ENCODE results near the gene OR4D2.

- TF ChIP-seq SP1 (IDR thresholded peaks at IDR 0.05) (no peak), TARDBP (IDR thresholded peaks at IDR 0.05) (no peak), BHLHE40 (IDR thresholded peaks at IDR 0.05; ENCODE audit: borderline replicate concordance) (no peak), FOXA1 (IDR thresholded peaks at IDR 0.05) (no peak), SUZ12 (IDR thresholded peaks at IDR 0.05) (no peak), NFRKB (IDR thresholded peaks at IDR 0.05) (no peak), ZNF384 (IDR thresholded peaks at IDR 0.05) (no peak), FOXK2 (IDR thresholded peaks at IDR 0.05) (no peak)
These were observed 52.4 kb downstream of the OR4D2 start, which contains the start of gene MKS1 for GRCh38 chr17:58219007-58219788.

All from HEK293T (cell line).